NT2/D1 (cell line): ENCODE measurements around the gene RPLP1.

Experiments
- DNase-seq: peaks from one replicate; pipeline ENCODE4 v3.0.0-alpha.2; 2011; ENCODE audit warnings: low read depth, low spot score
- H3K27me3 ChIP-seq: 2 replicates; pipeline ENCODE4 v1.6.0; 2011; ENCODE audit warnings: mild to moderate bottlenecking; ENCODE audit not compliant: insufficient read length, insufficient read depth
- H3K36me3 ChIP-seq: 2 replicates; pipeline ENCODE4 v1.6.1; 2011; ENCODE audit warnings: mild to moderate bottlenecking, low read length, mixed read lengths; ENCODE audit not compliant: insufficient read depth, insufficient read length
- H3K4me1 ChIP-seq: 2 replicates; pipeline ENCODE4 v1.5.1; 2011; ENCODE audit not compliant: insufficient read depth, insufficient read length
- H3K4me3 ChIP-seq: 2 replicates; pipeline ENCODE4 v1.5.1; 2011; ENCODE audit warnings: low read depth; ENCODE audit not compliant: insufficient read length
- H3K9ac ChIP-seq: 2 replicates; pipeline ENCODE4 v1.6.0; 2011; ENCODE audit warnings: low read depth; ENCODE audit not compliant: insufficient read length
- H3K9me3 ChIP-seq: 2 replicates; pipeline ENCODE4 v1.5.1; 2011; ENCODE audit warnings: mild to moderate bottlenecking, low read length; ENCODE audit not compliant: insufficient read depth
- SUZ12 ChIP-seq: IDR thresholded peaks from 2 replicates; pipeline ENCODE4 v1.6.1; 2011; ENCODE audit not compliant: insufficient read length, insufficient read depth; ENCODE audit errors: extremely low read depth
- YY1 ChIP-seq: IDR thresholded peaks from 2 replicates; pipeline ENCODE4 v1.6.1; 2011; ENCODE audit not compliant: insufficient read length, insufficient read depth
- ZNF274 ChIP-seq: IDR thresholded peaks from 2 replicates; pipeline ENCODE4 v1.6.1; 2011; ENCODE audit warnings: mild to moderate bottlenecking, low read depth, low read length

RPLP1 gene

DNA sequence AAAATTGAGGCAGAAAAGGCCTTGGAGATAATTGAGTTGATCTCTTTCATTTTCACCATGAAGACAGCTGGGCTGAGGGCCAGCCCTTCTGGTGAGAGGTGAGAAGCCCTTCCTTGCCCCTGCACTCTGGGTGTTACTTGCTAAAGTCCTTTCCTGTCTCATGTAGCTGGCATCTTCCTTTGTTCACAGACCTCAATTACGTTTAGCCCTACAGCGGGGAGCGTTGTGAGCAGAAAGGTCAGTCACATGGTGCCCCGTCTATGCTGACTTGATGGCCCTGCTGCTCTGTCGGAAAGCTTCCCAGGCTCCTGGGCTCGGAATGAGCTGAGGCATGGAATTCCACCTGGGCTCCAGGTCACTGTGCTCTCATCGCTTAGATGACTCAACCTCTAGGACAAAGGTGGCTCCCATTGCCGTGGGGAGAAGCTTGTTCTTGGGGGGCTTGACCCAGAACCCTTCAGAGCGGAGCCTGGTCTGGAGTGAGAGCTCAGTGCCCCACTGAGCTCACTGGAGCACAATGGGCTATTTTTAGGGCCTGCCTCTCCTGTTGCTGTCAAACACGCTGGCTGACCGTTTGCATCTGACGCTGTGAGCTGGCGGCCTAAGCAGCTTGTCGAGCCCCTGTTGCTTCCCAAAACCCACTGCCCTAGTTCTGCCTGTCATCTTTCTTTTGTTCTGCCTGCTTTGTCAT, 47.0 kb downstream of the RPLP1 start:
- TF ChIP-seq ZNF274 = no peak
- no peak for TF ChIP-seq SUZ12
- no peak for TF ChIP-seq YY1
- DNase-seq = no peak

GRCh38 chr15:69500339-69500738, 47.7 kb downstream of the RPLP1 start:
- DNase-seq = no peak
- H3K36me3 ChIP-seq = no peaks in the 10 kb centered on the region
- H3K9ac ChIP-seq = no peak overlapping the region
- TF ChIP-seq ZNF274 = no peak
- H3K9me3 ChIP-seq = no peaks in the 10 kb centered on the region
- H3K27me3 ChIP-seq = no peaks in the 10 kb centered on the region
- H3K4me3 ChIP-seq = no peak overlapping the region
- H3K4me1 ChIP-seq = peaks cover 4% of the 10 kb centered on the region

More for the DNA sequence above, 47.0 kb downstream of the RPLP1 start:
- H3K36me3 ChIP-seq = no peaks in the 10 kb centered on the region
- H3K4me1 ChIP-seq = peaks cover 4% of the 10 kb centered on the region
- no peaks in the 10 kb centered on the region for H3K27me3 ChIP-seq
- H3K9ac ChIP-seq = no peak overlapping the region
- H3K4me3 ChIP-seq = no peak overlapping the region
- no peaks in the 10 kb centered on the region for H3K9me3 ChIP-seq

DNA sequence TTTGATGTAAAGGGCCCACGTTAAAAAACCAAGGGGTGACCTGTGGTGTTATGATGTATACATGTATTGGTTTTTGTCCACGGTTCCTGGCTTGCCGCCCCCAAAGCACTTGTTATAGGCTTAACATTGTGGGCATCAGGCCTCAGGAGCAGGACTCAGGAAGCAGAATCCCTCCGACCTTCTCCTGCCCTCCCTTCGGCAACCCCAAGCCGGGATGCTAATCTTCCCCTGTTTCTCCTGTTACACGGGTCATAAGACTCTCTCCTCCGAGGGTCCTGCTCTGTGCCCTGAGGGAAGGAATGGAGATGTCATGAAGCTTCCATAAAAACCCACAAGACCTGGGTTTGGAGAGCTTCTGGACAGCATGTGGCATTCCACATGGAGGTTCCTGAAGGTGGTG, 48.8 kb downstream of the RPLP1 start:
- TF ChIP-seq SUZ12 = no peak

DNA sequence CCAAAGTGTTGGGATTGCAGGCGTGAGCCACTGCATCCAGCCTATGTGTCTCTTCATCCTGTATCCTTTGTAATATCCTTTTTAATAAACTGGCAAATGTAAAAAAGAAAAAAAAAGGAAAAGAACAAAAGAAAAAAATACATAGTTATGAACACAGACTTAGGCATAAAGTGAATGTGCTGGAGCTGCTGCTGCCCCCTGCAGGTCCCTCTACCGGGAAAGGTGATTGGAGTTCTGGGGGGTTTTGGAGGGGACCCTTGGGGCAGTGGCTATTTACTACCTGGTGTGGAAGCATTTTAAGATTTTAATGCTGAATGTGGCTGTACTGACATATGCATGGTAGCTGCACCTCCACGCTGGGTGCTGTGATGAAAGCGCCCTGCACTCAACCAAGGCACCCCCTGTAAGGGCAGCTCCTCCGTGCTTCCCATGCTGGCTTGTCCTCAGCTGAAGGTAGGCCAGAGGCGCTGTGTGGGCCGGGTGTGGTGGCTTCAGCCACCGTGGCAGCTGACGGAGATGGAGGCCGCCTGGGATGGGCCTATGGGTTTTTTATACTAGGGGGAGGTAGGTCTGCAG, 49.9 kb downstream of the RPLP1 start:
- H3K9me3 ChIP-seq = no peaks in the 10 kb centered on the region
- H3K4me1 ChIP-seq = peaks cover 4% of the 10 kb centered on the region
- H3K27me3 ChIP-seq = no peaks in the 10 kb centered on the region
- H3K4me3 ChIP-seq = no peak overlapping the region
- no peak overlapping the region for H3K9ac ChIP-seq
- no peak for DNase-seq
- H3K36me3 ChIP-seq = no peaks in the 10 kb centered on the region
- TF ChIP-seq SUZ12 (no peak), YY1 (no peak), ZNF274 (no peak)

More for the DNA sequence above, 48.8 kb downstream of the RPLP1 start:
- Histone ChIP-seq H3K4me3 (no peak overlapping the region), H3K9ac (no peak overlapping the region), H3K36me3 (no peaks in the 10 kb centered on the region), H3K9me3 (no peaks in the 10 kb centered on the region), H3K27me3 (no peaks in the 10 kb centered on the region), H3K4me1 (peaks cover 4% of the 10 kb centered on the region)
- no peak for DNase-seq

- Histone ChIP-seq H3K9ac (no peak overlapping the region), H3K36me3 (no peaks in the 10 kb centered on the region), H3K4me1 (peaks cover 5% of the 10 kb centered on the region), H3K9me3 (no peaks in the 10 kb centered on the region), H3K4me3 (no peak overlapping the region), H3K27me3 (no peaks in the 10 kb centered on the region)
- TF ChIP-seq ZNF274 (no peak), YY1 (no peak), SUZ12 (no peak)
- DNase-seq = no peak
Observed at GRCh38 chr15:69504352-69505040, 51.9 kb downstream of the RPLP1 start.
